Measurements from ENCODE around the gene LY6G5C. TPM values are rescaled to one million over a fixed set of nuclear protein-coding genes. Genes with fewer than 3 reads are reported as not detected.

Gene LY6G5C
- total and polyA plus RNA-seq, 2 donors (not counting 3 experiments of a cell fraction or from before 2014, with no cell fraction given): 8.2 to 11.4 TPM

GRCh38 chr6:31645325-31645724 is 35.5 kb downstream of the LY6G5C start:
- peaks cover 12% of the 10 kb centered on the region for H3K79me2 ChIP-seq (ENCODE audit: control insufficient read depth, insufficient read depth, low read length)
- no peak overlapping the region for H3K9ac ChIP-seq (replicated peaks; ENCODE audit: extremely low read depth, insufficient read depth, low read length)
- no peak overlapping the region for H3K4me3 ChIP-seq (replicated peaks in 1 of 3; ENCODE audit: insufficient read depth in 1 of 3, low read depth in 1 of 3, low read length in 3 of 3)
- H4K20me1 ChIP-seq (replicated peaks; ENCODE audit: control insufficient read depth, extremely low read depth, insufficient read depth, low read length): no peaks in the 10 kb centered on the region
- no peak overlapping the region for H3K27ac ChIP-seq (ENCODE audit: insufficient read depth, low read depth, low read length)
- TF ChIP-seq POLR2AphosphoS5 (IDR thresholded peaks at IDR 0.05; ENCODE audit: insufficient read depth, low read depth, low read length) (no peak), EZH2 (IDR thresholded peaks at IDR 0.05; ENCODE audit: borderline replicate concordance, low read depth, low read length, severe bottlenecking) (no peak), MAX (IDR thresholded peaks at IDR 0.05; ENCODE audit: insufficient read depth, insufficient read length) (no peak), FOS (IDR thresholded peaks at IDR 0.05; ENCODE audit: borderline replicate concordance, insufficient read depth, low read length) (no peak), POLR2A (IDR thresholded peaks at IDR 0.05; ENCODE audit: low read depth, low read length) (no peak), CTCF (IDR thresholded peaks at IDR 0.05; ENCODE audit: extremely low read depth in 1 of 2, insufficient read depth in 1 of 2, low read depth in 1 of 2, low read length in 2 of 2) (no peak), JUN (IDR thresholded peaks at IDR 0.05; ENCODE audit: borderline replicate concordance, insufficient read depth, insufficient read length, low read depth) (no peak)
- dilution Hi-C loops (cut with MboI; ENCODE audit: extremely low pct_ligation_motif_present, low sequenced_read_pairs) (no loop called here), intact Hi-C loops (cut with micrococcal nuclease) (no loop called here)
- no peaks in the 10 kb centered on the region for H3K4me1 ChIP-seq (ENCODE audit: control insufficient read depth, extremely low read depth, insufficient read depth, low read length)
- no peaks in the 10 kb centered on the region for H3K9me3 ChIP-seq (replicated peaks; ENCODE audit: control insufficient read depth, insufficient read depth, low read length)
- ChIA-PET POLR2A (no interaction called here), CTCF (no interaction called here)
- no peak overlapping the region for H2AFZ ChIP-seq (ENCODE audit: low read depth, low read length)
- FAIRE-seq: no peak
- DNase-seq (ENCODE audit: low read depth, low spot score): no peak
- no TSS peak for BruUV-seq (replicated peaks)
- H3K4me2 ChIP-seq (ENCODE audit: insufficient read depth, low read length): no peak overlapping the region
- no peaks in the 10 kb centered on the region for H3K9me1 ChIP-seq (replicated peaks; ENCODE audit: control insufficient read depth, extremely low read depth, insufficient read depth, low read length)
- H3K27me3 ChIP-seq (ENCODE audit: control insufficient read depth in 2 of 2, insufficient read depth in 2 of 2, low read length in 2 of 2): no peaks in the 10 kb centered on the region
- peaks cover 30 to 67% of the 10 kb centered on the region in 2 experiments for H3K36me3 ChIP-seq (ENCODE audit: control insufficient read depth in 2 of 2, extremely low read depth in 1 of 2, insufficient read depth in 2 of 2, low read length in 2 of 2)

All from endothelial cell of umbilical vein (primary cell).